ENCODE data around the gene TRPM7. TPM values are rescaled to one million over a fixed set of nuclear protein-coding genes. Genes with fewer than 3 reads are reported as not detected.

The TRPM7 gene
- total and polyA plus RNA-seq, 8 donors: 30.6 to 47.6 (median 40.1) TPM

- Histone ChIP-seq H3K4me3 (no peak overlapping the region), H3K27ac (no peak overlapping the region), H3K4me1 (no peaks in the 10 kb centered on the region), H3K9me3 (no peaks in the 10 kb centered on the region), H3K27me3 (no peaks in the 10 kb centered on the region), H3K36me3 (no peaks in the 10 kb centered on the region)
- no peak for TF ChIP-seq CTCF (IDR thresholded peaks at IDR 0.05)
- intact Hi-C loops (cut with DNase I): no loop called here
- no peak for DNase-seq
- no peak for ATAC-seq
These were observed 137.3 kb downstream of the TRPM7 start for GRCh38 chr15:50549326-50549725.

GRCh38 chr15:50546566-50546965 lies 140.0 kb downstream of the TRPM7 start, which contains the start of gene USP50:
USP50 (minus strand) TSS chr15:50546666; CDS start chr15:50546525, 141 bp downstream.
- H3K27ac ChIP-seq: no peak within 1 kb of the TSS
- ATAC-seq (no peak), DNase-seq (no peak)
- H3K4me1 ChIP-seq: no peaks in the 10 kb centered on the region
- no peaks in the 10 kb centered on the region for H3K27me3 ChIP-seq
- H3K36me3 ChIP-seq: no peaks in the 10 kb centered on the region
- TF ChIP-seq CTCF (IDR thresholded peaks at IDR 0.05): no peak
- intact Hi-C loops (cut with DNase I): no loop called here
- no peaks in the 10 kb centered on the region for H3K9me3 ChIP-seq
- H3K4me3 ChIP-seq: no peak within 1 kb of the TSS

GRCh38 chr15:50544368-50544767 lies 142.2 kb downstream of the TRPM7 start:
- intact Hi-C loops (cut with DNase I): no loop called here
- ATAC-seq: no peak

GRCh38 chr15:50543556-50543955 lies 143.0 kb downstream of the TRPM7 start:
- intact Hi-C loops (cut with DNase I): no loop called here
- H3K9me3 ChIP-seq: no peaks in the 10 kb centered on the region
- no peak overlapping the region for H3K27ac ChIP-seq
- no peak overlapping the region for H3K4me3 ChIP-seq
- no peaks in the 10 kb centered on the region for H3K36me3 ChIP-seq
- TF ChIP-seq CTCF (IDR thresholded peaks at IDR 0.05): no peak
- no peaks in the 10 kb centered on the region for H3K27me3 ChIP-seq
- DNase-seq: no peak
- H3K4me1 ChIP-seq: no peaks in the 10 kb centered on the region
- no peak for ATAC-seq

More at GRCh38 chr15:50544368-50544767, 142.2 kb downstream of the TRPM7 start:
- Histone ChIP-seq H3K4me3 (no peak overlapping the region), H3K27ac (no peak overlapping the region), H3K27me3 (no peaks in the 10 kb centered on the region), H3K4me1 (no peaks in the 10 kb centered on the region), H3K9me3 (no peaks in the 10 kb centered on the region), H3K36me3 (no peaks in the 10 kb centered on the region)
- DNase-seq: no peak
- TF ChIP-seq CTCF (IDR thresholded peaks at IDR 0.05): no peak

- Histone ChIP-seq H3K36me3 (no peaks in the 10 kb centered on the region), H3K4me1 (no peaks in the 10 kb centered on the region), H3K27ac (no peak overlapping the region), H3K27me3 (no peaks in the 10 kb centered on the region), H3K9me3 (no peaks in the 10 kb centered on the region), H3K4me3 (no peak overlapping the region)
- no peak for TF ChIP-seq CTCF (IDR thresholded peaks at IDR 0.05)
- intact Hi-C loops (cut with DNase I): no loop called here
- ATAC-seq (no peak), DNase-seq (no peak)
These were observed 143.7 kb downstream of the TRPM7 start for GRCh38 chr15:50542887-50543210.

Data from left lung (tissue), 10 donors.